NB4 (cell line): ENCODE measurements around the gene CRABP1.

Experiments
- CTCF ChIP-seq: IDR thresholded peaks from one replicate; pipeline ENCODE4 v1.5.1; 2012; ENCODE audit warnings: low read depth, low read length
- POLR2A ChIP-seq: IDR thresholded peaks from 2 replicates; pipeline ENCODE4 v1.6.1; 2011; ENCODE audit warnings: mild to moderate bottlenecking; ENCODE audit not compliant: insufficient read length; ENCODE audit errors: extremely low read depth

GRCh38 chr15:78355177-78355576 is 15.0 kb downstream of the CRABP1 start:
- TF ChIP-seq CTCF: no peak
- no peak for TF ChIP-seq POLR2A
